Neural progenitor cell (in vitro differentiated cells): ENCODE measurements around the gene DTNB.

Source experiments
- CTCF ChIP-seq: fragments of 200-600 bp; sonication (generic); IDR thresholded peaks from 2 replicates; pipeline ENCODE4 v1.5.1; 2017; ENCODE audit warnings: antibody characterized with exemption, mild to moderate bottlenecking
- EZH2 ChIP-seq: fragments of 200-600 bp; sonication (generic); IDR thresholded peaks from 2 replicates; pipeline ENCODE4 v1.6.1; 2017; ENCODE audit warnings: antibody characterized with exemption, mild to moderate bottlenecking, moderate library complexity
- EZH2phosphoT487 ChIP-seq: fragments of 200-600 bp; sonication (generic); IDR thresholded peaks from 2 replicates; pipeline ENCODE4 v1.6.1; 2017; ENCODE audit warnings: antibody characterized with exemption

GRCh38 chr2:25548601-25549000 lies 124.8 kb downstream of the DTNB start:
- TF ChIP-seq CTCF (no peak), EZH2 (no peak), EZH2phosphoT487 (no peak)
